Measurements from ENCODE around the gene RSBN1. TPM values are rescaled to one million over a fixed set of nuclear protein-coding genes. Genes with fewer than 3 reads are reported as not detected.
"Not testable (repeated sequence)": the region's sequence is repeated elsewhere in the genome, so short reads cannot be mapped to it uniquely, and the experiment has no call there.

The RSBN1 gene
- total RNA-seq, 1 donor from 2014 or later = 25.8 TPM

DNA sequence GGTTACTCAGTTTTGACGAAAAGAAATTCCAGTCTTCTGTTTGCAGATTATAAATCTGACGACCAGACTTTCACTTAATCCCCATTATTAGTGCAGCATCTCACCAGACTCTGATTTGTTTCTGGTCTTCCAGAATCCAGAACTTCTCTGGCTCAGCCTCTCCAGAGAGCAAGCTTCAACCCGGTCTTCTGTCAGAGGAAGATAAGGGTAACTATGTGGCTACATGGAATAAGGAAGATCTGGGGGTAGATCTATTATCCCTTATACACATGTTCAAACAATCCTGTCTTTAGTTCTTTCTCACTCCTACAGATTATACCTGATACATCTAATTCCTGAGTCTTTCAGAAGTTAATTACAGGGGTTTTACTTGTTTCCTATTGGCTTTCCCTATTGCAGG is 62.9 kb downstream of the RSBN1 start:
- intact Hi-C loops (cut with micrococcal nuclease) = no loop called here

DNA sequence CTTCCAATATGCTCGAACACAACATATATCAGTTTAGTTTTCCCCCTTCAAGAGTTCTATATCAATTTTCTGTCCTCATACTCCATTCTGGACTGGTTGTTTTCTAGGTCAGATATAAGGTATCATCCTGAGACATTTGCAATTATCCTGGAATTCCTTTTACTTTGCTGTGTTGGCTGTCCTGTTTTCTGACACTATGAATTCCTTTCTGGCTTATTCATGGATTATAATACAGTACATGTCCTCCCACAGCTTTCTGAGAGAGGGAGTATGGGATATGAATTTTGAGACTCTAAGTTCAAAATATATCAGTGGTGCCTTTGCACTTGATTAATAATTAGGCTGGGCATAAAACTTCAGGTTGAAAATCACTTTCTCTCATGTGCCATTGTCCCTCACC is 64.9 kb downstream of the RSBN1 start:
- intact Hi-C loops (cut with micrococcal nuclease) = no loop called here

DNA sequence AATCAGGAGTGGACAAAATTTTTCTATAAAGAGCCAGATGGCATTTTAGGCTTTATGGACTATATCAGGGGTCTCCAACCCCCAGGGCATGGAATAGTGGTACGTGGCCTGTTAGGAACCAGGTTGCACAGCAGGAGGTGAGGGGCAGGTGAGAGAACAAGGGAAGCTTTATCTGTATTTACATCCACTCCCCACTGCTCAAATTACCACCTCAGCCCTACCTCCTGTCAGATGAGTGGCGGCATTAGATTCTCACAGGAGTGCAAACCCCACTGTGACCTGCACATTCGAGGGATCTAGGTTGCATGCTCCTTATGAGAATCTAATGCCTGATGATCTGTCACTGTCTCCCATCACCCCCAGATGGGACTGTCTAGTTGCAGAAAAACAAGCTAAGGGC is 66.9 kb downstream of the RSBN1 start:
- intact Hi-C loops (cut with micrococcal nuclease) = no loop called here

- intact Hi-C loops (cut with micrococcal nuclease) = no loop called here
Measured at GRCh38 chr1:113744114-113744513, 68.2 kb downstream of the RSBN1 start.

- intact Hi-C loops (cut with micrococcal nuclease) = loop anchor here (1.0 to 2.0 kb wide), 2 partner anchors 17 to 70 kb away; partner anchors contain the start of genes PHTF1 and RSBN1
Measured at GRCh38 chr1:113742515-113742914, 69.8 kb downstream of the RSBN1 start.

- intact Hi-C loops (cut with micrococcal nuclease) = no loop called here
Measured at GRCh38 chr1:113734357-113735055, 77.8 kb downstream of the RSBN1 start.

DNA sequence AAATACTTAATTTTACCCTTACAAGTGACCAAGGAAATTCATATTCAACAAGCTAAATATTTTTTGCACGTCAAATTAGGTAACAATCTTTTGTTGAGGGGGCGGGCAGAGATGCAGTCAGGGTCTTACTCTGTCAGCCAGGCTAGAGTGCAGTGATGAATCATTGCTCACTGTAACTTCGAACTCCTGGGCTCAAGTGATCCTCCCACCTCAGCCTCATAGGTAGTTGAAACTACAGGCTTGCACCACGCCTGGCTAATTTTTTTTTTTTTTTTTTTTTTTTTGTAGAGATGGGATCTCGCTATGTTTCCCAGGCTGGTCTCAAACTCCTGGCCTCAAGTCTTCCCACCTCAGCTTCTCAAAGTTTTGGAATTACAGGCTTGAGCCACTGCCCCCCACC is 79.5 kb downstream of the RSBN1 start:
- intact Hi-C loops (cut with micrococcal nuclease) = no loop called here

- intact Hi-C loops (cut with micrococcal nuclease) = no loop called here
Measured at GRCh38 chr1:113721010-113721409, 91.3 kb downstream of the RSBN1 start.

GRCh38 chr1:113718621-113719020 is 93.7 kb downstream of the RSBN1 start:
- intact Hi-C loops (cut with micrococcal nuclease) = not testable (repeated sequence)

DNA sequence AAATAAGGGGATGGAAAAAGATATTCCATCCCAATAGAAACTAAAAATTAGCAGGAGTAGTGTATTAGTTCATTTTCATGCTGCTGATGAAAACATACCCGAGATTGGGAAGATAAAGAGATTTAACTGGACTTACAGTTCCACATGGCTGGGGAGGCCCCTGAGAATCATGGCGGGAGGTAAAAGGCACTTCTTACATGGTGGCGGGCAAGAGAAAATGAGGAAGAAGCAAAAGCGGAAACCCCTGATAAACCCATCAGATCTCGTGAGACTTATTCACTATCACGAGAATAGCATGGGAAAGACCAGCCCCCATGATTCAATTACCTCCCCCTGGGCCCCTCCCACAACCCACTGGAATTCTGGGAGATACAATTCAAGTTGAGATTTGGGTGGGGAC is 94.8 kb downstream of the RSBN1 start:
- intact Hi-C loops (cut with micrococcal nuclease) = not testable (repeated sequence)

GRCh38 chr1:113714606-113715269 is 97.5 kb downstream of the RSBN1 start:
- intact Hi-C loops (cut with micrococcal nuclease) = no loop called here

Other genes starting within 250 kb of the RSBN1 start
- gene PHTF1, start 53.0 kb downstream of the RSBN1 start, total RNA-seq = 17.3 and 22.0 TPM in 2 replicates
- 73.5 and 80.7 TPM in 2 replicates for gene PTPN22, start 59.2 kb upstream of the RSBN1 start, total RNA-seq
- 4.4 and 5.5 TPM in 2 replicates for gene BCL2L15, start 75.1 kb upstream of the RSBN1 start, total RNA-seq
- 50.8 and 52.7 TPM in 2 replicates for gene AP4B1, start 92.3 kb upstream of the RSBN1 start, total RNA-seq
- 15.1 and 15.7 TPM in 2 replicates for gene DCLRE1B, start 92.8 kb upstream of the RSBN1 start, total RNA-seq
- gene HIPK1, start 116.8 kb upstream of the RSBN1 start, total RNA-seq = 95.8 and 102 TPM in 2 replicates
- gene OLFML3, start 167.0 kb upstream of the RSBN1 start, total RNA-seq = 0.27 TPM in 2 replicates

All from T-helper 1 cell treated with Interleukin-12 subunit alpha and Interleukin-12 subunit beta and Interleukin-4 antibody, amounts not matched to agents 30 ng/mL and 1 ng/mL, for 36 hours (primary cell).